Epithelial cell of proximal tubule (primary cell): ENCODE data around the gene NELL1. TPM values are rescaled to one million over a fixed set of nuclear protein-coding genes. Genes with fewer than 3 reads are reported as not detected.

ENCODE experiments used
- DNase-seq: peaks from one replicate; pipeline ENCODE4 v3.0.0-alpha.2; 2011; ENCODE audit warnings: low read depth
- H3K4me3 ChIP-seq: 2 replicates; pipeline ENCODE4 v1.5.1; 2011; ENCODE audit warnings: low read depth, mild to moderate bottlenecking, low read length
- total RNA-seq: library from RNA; depleted of rRNA; stranded (reverse); fragments of >200 nt; gene quantifications from 2 replicates; pipeline ENCODE4 v1.2.3, GENCODE V29; 2015
- TF ChIP-seq, protein P1 (sequence below): conservative IDR thresholded peaks from 2 replicates; pipeline ENCODE4 v1.5.1; 2012; ENCODE audit warnings: low read depth, mild to moderate bottlenecking, low read length

The NELL1 gene
- total RNA-seq, 1 donor from 2014 or later: not detected

DNA sequence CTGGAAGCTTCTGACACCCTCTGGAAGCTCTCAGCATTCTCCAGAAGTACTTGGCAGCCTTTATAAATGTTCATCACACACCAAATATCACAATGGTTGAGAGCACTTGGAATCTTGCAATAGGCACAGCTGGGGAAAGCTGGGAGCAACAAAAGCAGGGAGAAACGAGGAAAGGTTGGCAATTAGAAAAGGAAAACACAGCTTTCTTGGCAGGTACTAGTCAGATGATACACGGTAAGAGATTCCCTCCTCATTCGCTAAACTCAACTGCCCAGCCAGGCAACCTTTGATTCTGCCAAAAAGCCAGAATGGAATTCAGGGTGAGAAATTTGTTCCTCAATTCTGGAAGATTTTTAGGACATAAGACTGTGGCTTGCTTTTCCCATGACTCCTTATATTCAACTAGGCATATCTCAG lies 946.6 kb downstream of the NELL1 start:
- no peak overlapping the region for H3K4me3 ChIP-seq
- DNase-seq: no peak
- TF ChIP-seq, protein P1, sequence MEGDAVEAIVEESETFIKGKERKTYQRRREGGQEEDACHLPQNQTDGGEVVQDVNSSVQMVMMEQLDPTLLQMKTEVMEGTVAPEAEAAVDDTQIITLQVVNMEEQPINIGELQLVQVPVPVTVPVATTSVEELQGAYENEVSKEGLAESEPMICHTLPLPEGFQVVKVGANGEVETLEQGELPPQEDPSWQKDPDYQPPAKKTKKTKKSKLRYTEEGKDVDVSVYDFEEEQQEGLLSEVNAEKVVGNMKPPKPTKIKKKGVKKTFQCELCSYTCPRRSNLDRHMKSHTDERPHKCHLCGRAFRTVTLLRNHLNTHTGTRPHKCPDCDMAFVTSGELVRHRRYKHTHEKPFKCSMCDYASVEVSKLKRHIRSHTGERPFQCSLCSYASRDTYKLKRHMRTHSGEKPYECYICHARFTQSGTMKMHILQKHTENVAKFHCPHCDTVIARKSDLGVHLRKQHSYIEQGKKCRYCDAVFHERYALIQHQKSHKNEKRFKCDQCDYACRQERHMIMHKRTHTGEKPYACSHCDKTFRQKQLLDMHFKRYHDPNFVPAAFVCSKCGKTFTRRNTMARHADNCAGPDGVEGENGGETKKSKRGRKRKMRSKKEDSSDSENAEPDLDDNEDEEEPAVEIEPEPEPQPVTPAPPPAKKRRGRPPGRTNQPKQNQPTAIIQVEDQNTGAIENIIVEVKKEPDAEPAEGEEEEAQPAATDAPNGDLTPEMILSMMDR: no peak

DNA sequence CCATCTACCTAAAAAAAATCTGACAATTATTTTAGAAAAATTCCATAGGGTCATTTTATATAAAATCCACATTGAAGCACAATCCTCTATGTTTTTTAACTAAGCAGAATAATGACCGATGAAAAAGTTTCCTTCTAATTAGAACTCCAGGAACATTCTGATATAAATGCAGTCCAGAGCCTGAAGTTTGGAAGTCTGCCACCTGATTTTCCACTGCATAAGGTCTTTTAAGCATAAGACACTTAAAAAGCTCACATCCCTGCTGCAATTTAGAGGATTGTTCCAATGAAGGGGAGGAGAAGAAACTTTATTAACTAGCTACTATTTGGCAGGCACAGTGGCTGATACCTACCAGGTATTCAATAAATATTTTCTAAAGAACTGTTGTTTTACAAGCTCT lies 953.2 kb downstream of the NELL1 start:
- TF ChIP-seq, protein P1: no peak
- no peak for DNase-seq
- H3K4me3 ChIP-seq: no peak overlapping the region

DNA sequence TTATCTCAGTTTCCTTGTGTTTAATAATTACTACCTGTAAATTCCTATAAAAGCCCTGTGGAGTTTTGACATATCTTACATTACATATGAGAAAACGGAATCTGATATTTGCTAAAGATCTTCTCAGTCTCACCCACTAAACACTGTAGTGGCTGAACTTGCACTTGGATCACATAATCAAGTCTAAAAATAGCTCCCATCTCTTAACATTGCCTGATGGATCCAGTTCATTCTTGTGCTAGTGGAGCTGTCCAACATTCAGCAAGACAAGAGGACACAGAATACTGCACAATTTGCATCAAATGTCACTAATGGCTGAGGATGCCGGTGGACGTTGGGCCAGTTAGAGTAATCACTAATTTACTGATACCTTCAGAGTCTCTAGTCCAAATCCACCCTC lies 953.6 kb downstream of the NELL1 start:
- no peak overlapping the region for H3K4me3 ChIP-seq
- TF ChIP-seq, protein P1: no peak
- no peak for DNase-seq

Other genes with a start within 250 kb of the NELL1 start
- gene SLC6A5, start 70.0 kb upstream of the NELL1 start, total RNA-seq: not detected in 2 replicates